ENCODE measurements around the gene BMP2K. TPM values are rescaled to one million over a fixed set of nuclear protein-coding genes. Genes with fewer than 3 reads are reported as not detected.

Gene BMP2K
- total RNA-seq, 2 experiments from 2014 or later = 43.4 to 61.1 TPM

GRCh38 chr4:78766650-78767049 lies 9.5 kb upstream of the BMP2K start:
- H3K9me2 ChIP-seq (ENCODE audit: insufficient read depth, low read length) = no peaks in the 10 kb centered on the region
- H4K20me1 ChIP-seq (ENCODE audit: insufficient read depth, low read length) = no peaks in the 10 kb centered on the region
- H2AFZ ChIP-seq (ENCODE audit: low read length) = peak overlapping the region; percentile 81
- peak overlapping the region; percentile 56; the same call in 1 of the 2 replicates for H3K4me2 ChIP-seq (ENCODE audit: low read length)
- POLR2A ChIA-PET = interaction anchor here (0.7 to 7.4 kb wide), 20 partner anchors 8 to 143 kb away, joined by 3 to 73 read pairs (median 4); no protein-coding TSS in a partner anchor
- CTCF ChIA-PET (ENCODE audit: unreplicated experiment) = interaction anchor here (0.8 kb wide), 1 partner anchor 10 kb away, joined by 3 read pairs; no protein-coding TSS in a partner anchor
- H3K4me1 ChIP-seq (ENCODE audit: insufficient read depth, low read length, poor library complexity, severe bottlenecking) = peaks cover 29% of the 10 kb centered on the region
- H3K79me2 ChIP-seq (ENCODE audit: insufficient read depth, low read depth, low read length) = no peaks in the 10 kb centered on the region
- no peaks in the 10 kb centered on the region for H3K9me3 ChIP-seq (ENCODE audit: low read length)
- no peaks in the 10 kb centered on the region for H3K36me3 ChIP-seq (ENCODE audit: insufficient read depth, low read length)
- no TSS peak for BruUV-seq (replicated peaks)
- peak; percentile 56 for DNase-seq (ENCODE audit: low spot score)
- intact Hi-C loops (cut with micrococcal nuclease; ENCODE audit: unreplicated experiment) = no loop called here
- no peak overlapping the region for H3K4me3 ChIP-seq (ENCODE audit: low read depth, low read length, poor library complexity, severe bottlenecking)
- H3K27ac ChIP-seq (ENCODE audit: low read depth, low read length, poor library complexity, severe bottlenecking) = peak overlapping the region; percentile 53
- no peak for TF ChIP-seq EZH2phosphoT487 (IDR thresholded peaks at IDR 0.05; ENCODE audit: borderline replicate concordance, low read depth, low read length)
- TF ChIP-seq CTCF (conservative IDR thresholded peaks at IDR 0.05; ENCODE audit: low read length) = no peak

- Histone ChIP-seq H4K20me1 (ENCODE audit: insufficient read depth, low read length) (no peaks in the 10 kb centered on the region), H3K79me2 (ENCODE audit: insufficient read depth, low read depth, low read length) (no peaks in the 10 kb centered on the region), H3K36me3 (ENCODE audit: insufficient read depth, low read length) (no peaks in the 10 kb centered on the region), H3K9me2 (ENCODE audit: insufficient read depth, low read length) (no peaks in the 10 kb centered on the region), H3K27ac (ENCODE audit: low read depth, low read length, poor library complexity, severe bottlenecking) (no peak overlapping the region), H3K4me1 (ENCODE audit: insufficient read depth, low read length, poor library complexity, severe bottlenecking) (peaks cover 29% of the 10 kb centered on the region), H3K4me3 (ENCODE audit: low read depth, low read length, poor library complexity, severe bottlenecking) (no peak overlapping the region), H2AFZ (ENCODE audit: low read length) (peak overlapping the region; percentile 50; the same call in 1 of the 2 replicates), H3K9me3 (ENCODE audit: low read length) (no peaks in the 10 kb centered on the region), H3K4me2 (ENCODE audit: low read length) (peak overlapping the region; percentile 4; the same call in 1 of the 2 replicates)
- no peak for DNase-seq (ENCODE audit: low spot score)
- ChIA-PET POLR2A (interaction anchor here (0.7 to 7.4 kb wide), 15 partner anchors 9 to 155 kb away, joined by 3 to 73 read pairs (median 4); partner anchors contain the start of gene BMP2K), CTCF (ENCODE audit: unreplicated experiment) (interaction anchor here (0.8 kb wide), 1 partner anchor 10 kb away, joined by 3 read pairs; no protein-coding TSS in a partner anchor)
- TF ChIP-seq EZH2phosphoT487 (IDR thresholded peaks at IDR 0.05; ENCODE audit: borderline replicate concordance, low read depth, low read length) (no peak), CTCF (conservative IDR thresholded peaks at IDR 0.05; ENCODE audit: low read length) (no peak)
- intact Hi-C loops (cut with micrococcal nuclease; ENCODE audit: unreplicated experiment) = no loop called here
- BruUV-seq (replicated peaks) = no TSS peak
These were observed 8.8 kb upstream of the BMP2K start for GRCh38 chr4:78767350-78767749.

GRCh38 chr4:78768452-78769180 lies 7.5 kb upstream of the BMP2K start:
- no TSS peak for BruUV-seq (replicated peaks)

More at GRCh38 chr4:78768452-78769180, 7.5 kb upstream of the BMP2K start:
- Histone ChIP-seq H3K4me3 (ENCODE audit: low read depth, low read length, poor library complexity, severe bottlenecking) (no peak overlapping the region), H2AFZ (ENCODE audit: low read length) (no peak overlapping the region; the same call in 1 of the 2 replicates), H3K27ac (ENCODE audit: low read depth, low read length, poor library complexity, severe bottlenecking) (no peak overlapping the region), H3K4me1 (ENCODE audit: insufficient read depth, low read length, poor library complexity, severe bottlenecking) (peaks cover 29% of the 10 kb centered on the region), H3K4me2 (ENCODE audit: low read length) (no peak overlapping the region), H3K36me3 (ENCODE audit: insufficient read depth, low read length) (no peaks in the 10 kb centered on the region), H4K20me1 (ENCODE audit: insufficient read depth, low read length) (no peaks in the 10 kb centered on the region), H3K9me2 (ENCODE audit: insufficient read depth, low read length) (no peaks in the 10 kb centered on the region), H3K9me3 (ENCODE audit: low read length) (no peaks in the 10 kb centered on the region), H3K79me2 (ENCODE audit: insufficient read depth, low read depth, low read length) (no peaks in the 10 kb centered on the region)
- intact Hi-C loops (cut with micrococcal nuclease; ENCODE audit: unreplicated experiment) = no loop called here
- ChIA-PET POLR2A (interaction anchor here (0.6 to 7.4 kb wide), 9 partner anchors 8 to 156 kb away, joined by 3 to 73 read pairs (median 5); partner anchors contain the start of gene BMP2K), CTCF (ENCODE audit: unreplicated experiment) (no interaction called here)
- no peak for TF ChIP-seq EZH2phosphoT487 (IDR thresholded peaks at IDR 0.05; ENCODE audit: borderline replicate concordance, low read depth, low read length)
- TF ChIP-seq CTCF (conservative IDR thresholded peaks at IDR 0.05; ENCODE audit: low read length) = no peak
- DNase-seq (ENCODE audit: low spot score) = no peak
